Tibial nerve (tissue), 4 donors: ENCODE measurements around the gene FAM204A.

ENCODE experiments used
- CTCF ChIP-seq, 5 experiments: fragments of 200-600 bp in 3 of 5; fragments of 450-650 bp in 2 of 5; sonication (generic) in 3 of 5; IDR thresholded peaks; one replicate each; pipeline ENCODE4 v1.5.1; 2016 to 2019; ENCODE audit warnings: antibody characterized with exemption in 5 of 5, mild to moderate bottlenecking in 3 of 5, moderate library complexity in 2 of 5
- EP300 ChIP-seq, 2 donors: sonication (generic); formaldehyde crosslinking; IDR thresholded peaks; one replicate each; pipeline ENCODE4 v1.6.1; 2017; ENCODE audit warnings: antibody characterized with exemption in 2 of 2, mild to moderate bottlenecking in 1 of 2
- POLR2A ChIP-seq, 2 donors: fragments of 450-650 bp; IDR thresholded peaks; one replicate each; pipeline ENCODE4 v1.6.1; 2017; ENCODE audit warnings: antibody characterized with exemption in 2 of 2, mild to moderate bottlenecking in 2 of 2, moderate library complexity in 2 of 2

GRCh38 chr10:118258285-118258684 lies 83.8 kb downstream of the FAM204A start:
- TF ChIP-seq CTCF (IDR thresholded peaks at IDR 0.05) (no peak), POLR2A (IDR thresholded peaks at IDR 0.05) (no peak), EP300 (IDR thresholded peaks at IDR 0.05) (no peak)
